Measurements from ENCODE around the gene MOSPD3. TPM values are rescaled to one million over a fixed set of nuclear protein-coding genes. Genes with fewer than 3 reads are reported as not detected.
A peak's percentile ranks its signal among the peaks of the same experiment; 100 is the strongest.

The MOSPD3 gene
- total and polyA plus RNA-seq, 2 donors (not counting 3 experiments of a cell fraction or from before 2014, with no cell fraction given) = 24.4 to 40.7 TPM

- Histone ChIP-seq H2AFZ (ENCODE audit: low read depth, low read length) (no peak overlapping the region), H3K9me3 (replicated peaks; ENCODE audit: control insufficient read depth, insufficient read depth, low read length) (no peaks in the 10 kb centered on the region), H3K4me2 (ENCODE audit: insufficient read depth, low read length) (peak overlapping the region; percentile 63), H3K36me3 (ENCODE audit: control insufficient read depth in 2 of 2, extremely low read depth in 1 of 2, insufficient read depth in 2 of 2, low read length in 2 of 2) (peaks cover 13 to 30% of the 10 kb centered on the region in 2 experiments), H4K20me1 (replicated peaks; ENCODE audit: control insufficient read depth, extremely low read depth, insufficient read depth, low read length) (no peaks in the 10 kb centered on the region), H3K79me2 (ENCODE audit: control insufficient read depth, insufficient read depth, low read length) (peaks cover 29% of the 10 kb centered on the region), H3K9me1 (replicated peaks; ENCODE audit: control insufficient read depth, extremely low read depth, insufficient read depth, low read length) (no peaks in the 10 kb centered on the region), H3K27ac (ENCODE audit: insufficient read depth, low read depth, low read length) (peak overlapping the region; percentile 61), H3K9ac (replicated peaks; ENCODE audit: extremely low read depth, insufficient read depth, low read length) (peak overlapping the region; percentile 25), H3K4me1 (ENCODE audit: control insufficient read depth, extremely low read depth, insufficient read depth, low read length) (peaks cover 32% of the 10 kb centered on the region), H3K4me3 (replicated peaks in 1 of 3; ENCODE audit: insufficient read depth in 1 of 3, low read depth in 1 of 3, low read length in 3 of 3) (peak overlapping the region in 2 of 3 experiments; percentile 16 to 86), H3K27me3 (ENCODE audit: control insufficient read depth in 2 of 2, insufficient read depth in 2 of 2, low read length in 2 of 2) (no peaks in the 10 kb centered on the region)
- BruUV-seq (replicated peaks) = TSS peak; percentile 1
- FAIRE-seq = peak; percentile 94
- dilution Hi-C loops (cut with MboI; ENCODE audit: extremely low pct_ligation_motif_present, low sequenced_read_pairs) = no loop called here
- ChIA-PET POLR2A (interaction anchor here (1.2 to 3.6 kb wide), 3 partner anchors 12 to 155 kb away, joined by 4 to 14 read pairs (median 12); partner anchors contain the start of genes GNB2 and ZCWPW1), CTCF (interaction anchor here (0.7 to 3.3 kb wide), 8 partner anchors 19 to 269 kb away, joined by 3 to 19 read pairs (median 5); partner anchors contain the start of genes GNB2, MOSPD3 and SLC12A9)
- intact Hi-C loops (cut with micrococcal nuclease) = loop anchor here (2.0 to 10.0 kb wide), 2 partner anchors 45 to 281 kb away; partner anchors contain the start of genes AGFG2 and TRIP6
- no peak for TF ChIP-seq CTCF (IDR thresholded peaks at IDR 0.05; ENCODE audit: extremely low read depth in 1 of 2, insufficient read depth in 1 of 2, low read depth in 1 of 2, low read length in 2 of 2)
- no peak for TF ChIP-seq MAX (IDR thresholded peaks at IDR 0.05; ENCODE audit: insufficient read depth, insufficient read length)
- no peak for TF ChIP-seq MYC (IDR thresholded peaks at IDR 0.05; ENCODE audit: low read depth, low read length)
- no peak for TF ChIP-seq GATA2 (IDR thresholded peaks at IDR 0.05; ENCODE audit: insufficient read depth, insufficient read length, low read depth, low read length)
- no peak for TF ChIP-seq EZH2 (IDR thresholded peaks at IDR 0.05; ENCODE audit: borderline replicate concordance, low read depth, low read length, severe bottlenecking)
- TF ChIP-seq JUN (IDR thresholded peaks at IDR 0.05; ENCODE audit: borderline replicate concordance, insufficient read depth, insufficient read length, low read depth) = no peak
- TF ChIP-seq FOS (IDR thresholded peaks at IDR 0.05; ENCODE audit: borderline replicate concordance, insufficient read depth, low read length) = no peak
- peak; percentile 13 for TF ChIP-seq POLR2AphosphoS5 (IDR thresholded peaks at IDR 0.05; ENCODE audit: insufficient read depth, low read depth, low read length)
- peak; percentile 50 for DNase-seq (ENCODE audit: low read depth, low spot score)
These were observed 28.9 kb upstream of the MOSPD3 start for GRCh38 chr7:100583132-100584053.

All from endothelial cell of umbilical vein (primary cell).